Vagina (tissue), 2 donors: ENCODE measurements around the gene EIPR1.
A peak's percentile ranks its signal among the peaks of the same experiment; 100 is the strongest.

Experiments used
- CTCF ChIP-seq, 3 experiments: fragments of 450-650 bp in 2 of 3; fragments of 200-600 bp in 1 of 3; sonication (generic) in 1 of 3; IDR thresholded peaks; one replicate each; pipeline ENCODE4 v1.5.1; 2017 to 2019; ENCODE audit warnings: antibody characterized with exemption in 3 of 3, mild to moderate bottlenecking in 2 of 3, moderate library complexity in 2 of 3
- POLR2A ChIP-seq, 2 donors: fragments of 450-650 bp; IDR thresholded peaks; one replicate each; pipeline ENCODE4 v1.6.1; 2017; ENCODE audit warnings: antibody characterized with exemption in 2 of 2, mild to moderate bottlenecking in 2 of 2, moderate library complexity in 2 of 2
- POLR2AphosphoS5 ChIP-seq, 2 donors: sonication (generic); formaldehyde crosslinking; IDR thresholded peaks; one replicate each; pipeline ENCODE4 v1.9.0; 2017; ENCODE audit warnings: antibody characterized with exemption in 2 of 2, mild to moderate bottlenecking in 2 of 2, low read depth in 1 of 2; ENCODE audit not compliant: insufficient read depth in 1 of 2

DNA sequence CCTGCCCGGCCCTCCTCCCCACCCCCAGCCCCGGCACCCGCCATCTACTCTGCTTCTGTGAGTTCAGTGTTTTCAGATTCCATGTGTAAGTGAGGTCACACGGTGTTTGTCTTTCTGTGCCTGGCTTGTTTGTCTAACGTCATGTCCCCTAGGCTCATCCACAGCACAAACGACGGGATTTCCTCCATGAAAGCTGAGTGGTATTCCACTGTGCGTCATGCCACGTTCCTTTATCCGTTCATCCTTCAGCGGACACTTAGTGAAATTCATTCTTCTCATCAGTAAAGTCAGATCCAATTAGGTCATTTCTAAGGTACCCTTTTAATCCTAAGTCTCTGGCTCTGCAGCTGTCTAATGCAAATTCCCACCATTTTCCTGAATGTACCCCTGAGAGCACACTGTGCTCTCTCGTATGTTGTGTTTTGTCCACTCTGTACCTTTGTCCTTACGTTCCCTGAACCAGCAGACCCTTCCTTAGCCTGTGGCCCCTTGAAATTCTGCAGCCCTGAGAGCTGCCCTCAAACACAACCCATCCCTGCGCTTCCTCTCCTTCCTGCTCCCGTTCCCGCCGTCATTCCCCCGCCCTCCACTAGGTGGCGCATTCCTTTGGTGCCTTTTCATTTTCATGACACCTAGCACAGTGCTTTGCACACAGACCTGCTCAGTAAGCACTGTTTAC, 46.0 kb upstream of the EIPR1 start:
- TF ChIP-seq CTCF (IDR thresholded peaks at IDR 0.05), result peak; percentile 88 to 96 (median 88)
- TF ChIP-seq POLR2A (IDR thresholded peaks at IDR 0.05), result no peak
- peak in 1 of 2 donors; percentile 20 for TF ChIP-seq POLR2AphosphoS5 (IDR thresholded peaks at IDR 0.05; ENCODE audit: insufficient read depth in 1 of 2, low read depth in 1 of 2)
